ENCODE results near the gene CPD. TPM values are rescaled to one million over a fixed set of nuclear protein-coding genes. Genes with fewer than 3 reads are reported as not detected.

CPD gene
- total RNA-seq: 10 to 100 TPM; 31.9 to 48.4 (median 33.6) TPM
- 10 to 100 TPM in 1 of 2 donors, 1 to 10 TPM in 1; 4.6 to 12.9 TPM for polyA plus RNA-seq

- DNase-seq: peak; percentile 95 to 99 (median 98)
- TF ChIP-seq, protein P1, sequence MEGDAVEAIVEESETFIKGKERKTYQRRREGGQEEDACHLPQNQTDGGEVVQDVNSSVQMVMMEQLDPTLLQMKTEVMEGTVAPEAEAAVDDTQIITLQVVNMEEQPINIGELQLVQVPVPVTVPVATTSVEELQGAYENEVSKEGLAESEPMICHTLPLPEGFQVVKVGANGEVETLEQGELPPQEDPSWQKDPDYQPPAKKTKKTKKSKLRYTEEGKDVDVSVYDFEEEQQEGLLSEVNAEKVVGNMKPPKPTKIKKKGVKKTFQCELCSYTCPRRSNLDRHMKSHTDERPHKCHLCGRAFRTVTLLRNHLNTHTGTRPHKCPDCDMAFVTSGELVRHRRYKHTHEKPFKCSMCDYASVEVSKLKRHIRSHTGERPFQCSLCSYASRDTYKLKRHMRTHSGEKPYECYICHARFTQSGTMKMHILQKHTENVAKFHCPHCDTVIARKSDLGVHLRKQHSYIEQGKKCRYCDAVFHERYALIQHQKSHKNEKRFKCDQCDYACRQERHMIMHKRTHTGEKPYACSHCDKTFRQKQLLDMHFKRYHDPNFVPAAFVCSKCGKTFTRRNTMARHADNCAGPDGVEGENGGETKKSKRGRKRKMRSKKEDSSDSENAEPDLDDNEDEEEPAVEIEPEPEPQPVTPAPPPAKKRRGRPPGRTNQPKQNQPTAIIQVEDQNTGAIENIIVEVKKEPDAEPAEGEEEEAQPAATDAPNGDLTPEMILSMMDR (IDR thresholded peaks at IDR 0.05): no peak
- 0 to 1% methylated on average over 46 to 59 of the region's 59 CpGs for WGBS, 2 donors
- intact Hi-C loops (cut with DNase I): no loop called here
- Histone ChIP-seq H3K27me3 (no peaks in the 10 kb centered on the region), H3K4me3 (peak within 1 kb of the TSS; percentile 88 to 98 (median 90)), H3K9me3 (no peaks in the 10 kb centered on the region), H3K4me1 (peaks cover 0 to 40% (median 34%) of the 10 kb centered on the region in 3 donors), H3K27ac (peak within 1 kb of the TSS; percentile 78 to 91 (median 86)), H3K36me3 (no peaks in the 10 kb centered on the region)
- peak; percentile 95 to 98 (median 98) for ATAC-seq
- FAIRE-seq: no peak
These were observed at the start of gene CPD for GRCh38 chr17:30378825-30379302. TSS of gene CPD (plus strand) at chr17:30378927. CDS start at chr17:30378981, 54 bp downstream.

DNA sequence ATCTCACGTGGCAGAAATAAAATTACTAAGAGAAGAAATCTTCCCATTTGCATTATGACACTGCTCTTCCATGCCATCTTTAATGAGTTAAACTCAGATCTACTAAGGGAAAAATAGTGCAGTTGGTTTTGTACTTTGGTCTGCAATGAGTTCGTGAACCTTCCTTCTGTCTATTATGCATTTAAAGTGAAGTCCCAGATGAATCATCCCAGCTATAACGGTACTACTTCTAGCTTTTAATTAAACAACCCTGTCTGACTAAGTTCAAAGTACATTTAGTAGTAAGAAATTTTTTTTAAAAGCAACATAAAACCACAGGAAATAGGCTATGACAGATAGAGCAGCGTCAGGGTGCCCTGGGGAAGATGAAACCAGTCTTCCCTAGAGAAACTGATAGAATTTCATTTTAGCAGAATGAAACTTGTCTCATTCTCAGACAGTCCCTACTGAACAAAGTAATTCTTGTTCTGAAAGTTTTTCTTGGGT, 46.6 kb upstream of the CPD start:
- FAIRE-seq: no peak
- peak in 1 of 4 donors; percentile 19 for ATAC-seq
- H3K36me3 ChIP-seq: no peaks in the 10 kb centered on the region

DNA sequence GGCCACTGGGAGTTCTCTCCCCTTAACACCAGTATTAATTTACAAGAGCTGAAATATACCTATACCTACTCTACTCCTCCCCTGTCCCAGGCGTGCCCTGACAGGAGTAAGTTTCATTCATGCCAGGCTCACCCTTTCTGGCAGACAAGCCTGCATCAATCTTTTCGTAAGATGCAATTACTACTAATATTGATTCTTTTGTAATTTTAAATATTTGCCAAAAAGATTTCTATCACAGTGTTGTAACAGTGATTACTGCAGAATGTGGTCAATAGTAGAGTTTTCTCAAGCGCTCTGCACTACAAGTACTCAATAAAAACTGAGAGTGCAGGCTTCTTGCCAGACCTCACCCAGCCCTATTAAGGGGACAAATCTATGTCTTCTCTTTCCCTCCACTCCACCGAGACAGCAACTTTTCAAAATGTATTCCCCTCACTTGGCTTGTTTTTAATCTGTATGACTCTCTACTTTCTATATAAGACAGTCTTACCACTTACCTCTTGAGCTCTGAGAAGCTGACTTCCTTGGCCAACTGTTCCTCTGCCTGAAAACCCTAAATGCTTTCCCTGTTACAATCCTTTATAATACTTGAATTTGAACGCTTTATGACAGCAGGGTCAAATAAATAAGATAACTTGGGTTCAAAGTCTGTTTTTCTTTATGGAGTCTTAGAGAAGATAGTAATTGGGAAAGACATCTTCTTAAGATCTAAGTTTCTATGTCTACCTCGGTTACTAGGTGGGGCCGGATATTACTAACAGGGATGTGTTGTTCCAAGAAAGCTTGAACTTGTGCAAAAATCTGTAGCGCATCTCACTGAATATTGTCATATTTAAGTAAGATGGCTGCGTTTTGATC, 45.0 kb upstream of the CPD start, which contains the start of gene TMIGD1:
Gene TMIGD1 (minus strand): TSS at position 555 of the 858 bp plus-strand sequence. CDS start 1,924 bp downstream, outside the sequence.
- H3K27me3 ChIP-seq: no peaks in the 10 kb centered on the region
- no peak within 1 kb of the TSS for H3K27ac ChIP-seq
- TF ChIP-seq, protein P1 (IDR thresholded peaks at IDR 0.05): no peak
- no peak for FAIRE-seq
- 53 to 54% methylated on average over 9 of the region's 9 CpGs for WGBS, 2 donors
- no peaks in the 10 kb centered on the region for H3K9me3 ChIP-seq
- peaks cover 0 to 10% (median 9%) of the 10 kb centered on the region in 3 donors for H3K4me1 ChIP-seq
- ATAC-seq: no peak
- H3K36me3 ChIP-seq: no peaks in the 10 kb centered on the region
- intact Hi-C loops (cut with DNase I): no loop called here
- no peak within 1 kb of the TSS for H3K4me3 ChIP-seq
- DNase-seq: no peak

More for the DNA sequence above, 46.6 kb upstream of the CPD start:
- H3K9me3 ChIP-seq: no peaks in the 10 kb centered on the region
- intact Hi-C loops (cut with DNase I): no loop called here
- no peak overlapping the region for H3K4me3 ChIP-seq
- no peak for DNase-seq
- no peaks in the 10 kb centered on the region for H3K27me3 ChIP-seq
- TF ChIP-seq, protein P1 (IDR thresholded peaks at IDR 0.05): no peak
- peaks cover 0 to 3% (median 2%) of the 10 kb centered on the region in 3 donors for H3K4me1 ChIP-seq
- H3K27ac ChIP-seq: no peak overlapping the region
- WGBS, 2 donors: 69 to 76% methylated on average over 4 of the region's 4 CpGs

GRCh38 chr17:30334421-30334820, 44.3 kb upstream of the CPD start:
- H3K4me3 ChIP-seq: no peak overlapping the region
- TF ChIP-seq, protein P1 (IDR thresholded peaks at IDR 0.05): no peak
- H3K9me3 ChIP-seq: no peaks in the 10 kb centered on the region
- no peaks in the 10 kb centered on the region for H3K36me3 ChIP-seq
- peaks cover 0 to 10% (median 9%) of the 10 kb centered on the region in 3 donors for H3K4me1 ChIP-seq
- DNase-seq: no peak
- WGBS, 2 donors: 83 to 84% methylated on average over 4 of the region's 4 CpGs
- H3K27ac ChIP-seq: no peak overlapping the region
- no peak for ATAC-seq
- no peaks in the 10 kb centered on the region for H3K27me3 ChIP-seq
- intact Hi-C loops (cut with DNase I): no loop called here
- no peak for FAIRE-seq
